ENCODE results near the gene CLDN22.

The CLDN22 gene

DNA sequence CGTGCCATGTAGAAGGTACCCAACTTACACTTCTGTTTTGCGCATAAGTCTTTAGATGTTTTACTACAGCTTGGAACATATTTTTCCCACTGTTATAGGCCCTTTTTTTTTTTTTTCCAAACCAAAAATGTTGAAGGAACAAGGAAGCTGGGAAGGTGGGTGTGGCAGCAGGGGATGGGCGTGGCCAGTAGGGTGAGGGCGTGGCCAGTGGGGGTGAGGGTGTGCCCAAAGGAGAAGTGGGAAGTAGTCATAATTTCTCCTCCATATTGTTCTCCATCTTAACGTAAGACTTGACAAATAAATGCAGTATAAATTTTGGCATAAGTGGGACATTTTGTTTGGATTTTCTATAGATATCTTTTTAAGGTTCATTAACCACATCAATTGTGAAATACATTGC lies 30.4 kb downstream of the CLDN22 start:
- Histone ChIP-seq H3F3A (ENCODE audit: insufficient read depth) (no peaks in the 10 kb centered on the region), H2AFZ (ENCODE audit: low read depth, low read length, severe bottlenecking) (no peak overlapping the region), H3K27me3 (ENCODE audit: low read length) (no peaks in the 10 kb centered on the region), H3K36me3 (ENCODE audit: low read length) (no peaks in the 10 kb centered on the region), H3K9ac (ENCODE audit: low read length) (no peak overlapping the region), H3K9me2 (replicated peaks; ENCODE audit: insufficient read depth, low read length) (no peaks in the 10 kb centered on the region), H3K4me2 (ENCODE audit: low read depth, low read length, poor library complexity, severe bottlenecking) (no peak overlapping the region), H3K4me3 (ENCODE audit: insufficient read depth, low read length, poor library complexity, severe bottlenecking) (no peak overlapping the region), H3K79me2 (ENCODE audit: insufficient read depth, low read length) (no peaks in the 10 kb centered on the region), H3K9me3 (ENCODE audit: insufficient read depth, low read length) (no peaks in the 10 kb centered on the region), H4K20me1 (ENCODE audit: low read depth, low read length) (no peaks in the 10 kb centered on the region), H3K27ac (ENCODE audit: low read depth, low read length) (no peak overlapping the region)
- no peak for TF ChIP-seq EZH2phosphoT487 (conservative IDR thresholded peaks at IDR 0.05; ENCODE audit: low read length)
- TF ChIP-seq CTCF (IDR thresholded peaks at IDR 0.05; ENCODE audit: insufficient read depth, low read length, poor library complexity, severe bottlenecking) = no peak

DNA sequence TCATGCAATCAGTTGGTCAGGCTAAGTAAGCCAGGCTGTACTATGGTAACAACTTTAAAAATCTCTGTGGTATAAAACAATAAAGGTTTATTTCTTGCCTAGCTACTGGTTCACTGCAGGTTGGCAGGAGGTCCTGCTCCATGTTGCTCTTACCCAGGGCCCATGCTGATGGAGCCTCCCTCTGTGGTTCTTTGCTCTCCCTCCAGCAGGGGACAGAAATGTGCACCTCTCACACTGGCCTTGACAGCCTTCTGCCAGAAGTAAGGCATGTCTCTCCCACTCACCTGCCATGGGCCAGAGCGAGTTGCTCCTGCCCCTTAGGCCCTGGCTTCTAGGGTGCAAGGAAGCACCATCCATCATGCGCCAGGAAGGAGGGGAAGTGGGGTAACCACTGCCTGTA lies 31.1 kb downstream of the CLDN22 start:
- Histone ChIP-seq H3K27me3 (ENCODE audit: low read length) (no peaks in the 10 kb centered on the region), H3K36me3 (ENCODE audit: low read length) (no peaks in the 10 kb centered on the region), H3K4me2 (ENCODE audit: low read depth, low read length, poor library complexity, severe bottlenecking) (no peak overlapping the region), H3K27ac (ENCODE audit: low read depth, low read length) (no peak overlapping the region), H2AFZ (ENCODE audit: low read depth, low read length, severe bottlenecking) (no peak overlapping the region), H3K9me2 (replicated peaks; ENCODE audit: insufficient read depth, low read length) (no peaks in the 10 kb centered on the region), H3K4me3 (ENCODE audit: insufficient read depth, low read length, poor library complexity, severe bottlenecking) (no peak overlapping the region), H3F3A (ENCODE audit: insufficient read depth) (no peaks in the 10 kb centered on the region), H3K9me3 (ENCODE audit: insufficient read depth, low read length) (no peaks in the 10 kb centered on the region), H3K9ac (ENCODE audit: low read length) (no peak overlapping the region), H4K20me1 (ENCODE audit: low read depth, low read length) (no peaks in the 10 kb centered on the region), H3K79me2 (ENCODE audit: insufficient read depth, low read length) (no peaks in the 10 kb centered on the region)
- TF ChIP-seq EZH2phosphoT487 (conservative IDR thresholded peaks at IDR 0.05; ENCODE audit: low read length) = no peak
- no peak for TF ChIP-seq CTCF (IDR thresholded peaks at IDR 0.05; ENCODE audit: insufficient read depth, low read length, poor library complexity, severe bottlenecking)

- H3K36me3 ChIP-seq (ENCODE audit: low read length) = no peaks in the 10 kb centered on the region
- H3K4me3 ChIP-seq (ENCODE audit: insufficient read depth, low read length, poor library complexity, severe bottlenecking) = no peak overlapping the region
- H3K9me2 ChIP-seq (replicated peaks; ENCODE audit: insufficient read depth, low read length) = no peaks in the 10 kb centered on the region
- H3K79me2 ChIP-seq (ENCODE audit: insufficient read depth, low read length) = no peaks in the 10 kb centered on the region
- no peak overlapping the region for H3K27ac ChIP-seq (ENCODE audit: low read depth, low read length)
- no peaks in the 10 kb centered on the region for H3K9me3 ChIP-seq (ENCODE audit: insufficient read depth, low read length)
- TF ChIP-seq CTCF (IDR thresholded peaks at IDR 0.05; ENCODE audit: insufficient read depth, low read length, poor library complexity, severe bottlenecking) = no peak
- no peak for TF ChIP-seq EZH2phosphoT487 (conservative IDR thresholded peaks at IDR 0.05; ENCODE audit: low read length)
- H3K27me3 ChIP-seq (ENCODE audit: low read length) = no peaks in the 10 kb centered on the region
- H2AFZ ChIP-seq (ENCODE audit: low read depth, low read length, severe bottlenecking) = no peak overlapping the region
- H4K20me1 ChIP-seq (ENCODE audit: low read depth, low read length) = no peaks in the 10 kb centered on the region
- no peak overlapping the region for H3K9ac ChIP-seq (ENCODE audit: low read length)
- no peaks in the 10 kb centered on the region for H3F3A ChIP-seq (ENCODE audit: insufficient read depth)
- no peak overlapping the region for H3K4me2 ChIP-seq (ENCODE audit: low read depth, low read length, poor library complexity, severe bottlenecking)
Measured at GRCh38 chr4:183287677-183288076, 32.4 kb downstream of the CLDN22 start.

GRCh38 chr4:183287309-183287659 lies 32.8 kb downstream of the CLDN22 start:
- no peaks in the 10 kb centered on the region for H3K27me3 ChIP-seq (ENCODE audit: low read length)
- no peaks in the 10 kb centered on the region for H3K36me3 ChIP-seq (ENCODE audit: low read length)
- no peak overlapping the region for H3K4me3 ChIP-seq (ENCODE audit: insufficient read depth, low read length, poor library complexity, severe bottlenecking)
- no peak overlapping the region for H3K27ac ChIP-seq (ENCODE audit: low read depth, low read length)
- no peak overlapping the region for H3K4me2 ChIP-seq (ENCODE audit: low read depth, low read length, poor library complexity, severe bottlenecking)
- H4K20me1 ChIP-seq (ENCODE audit: low read depth, low read length) = no peaks in the 10 kb centered on the region
- no peaks in the 10 kb centered on the region for H3K79me2 ChIP-seq (ENCODE audit: insufficient read depth, low read length)
- no peak overlapping the region for H3K9ac ChIP-seq (ENCODE audit: low read length)
- TF ChIP-seq EZH2phosphoT487 (conservative IDR thresholded peaks at IDR 0.05; ENCODE audit: low read length) (no peak), CTCF (IDR thresholded peaks at IDR 0.05; ENCODE audit: insufficient read depth, low read length, poor library complexity, severe bottlenecking) (no peak)
- no peaks in the 10 kb centered on the region for H3K9me2 ChIP-seq (replicated peaks; ENCODE audit: insufficient read depth, low read length)
- no peaks in the 10 kb centered on the region for H3F3A ChIP-seq (ENCODE audit: insufficient read depth)
- H2AFZ ChIP-seq (ENCODE audit: low read depth, low read length, severe bottlenecking) = no peak overlapping the region
- no peaks in the 10 kb centered on the region for H3K9me3 ChIP-seq (ENCODE audit: insufficient read depth, low read length)
